ENCODE measurements around the gene KDM4B. TPM values are rescaled to one million over a fixed set of nuclear protein-coding genes. Genes with fewer than 3 reads are reported as not detected.
A peak's percentile ranks its signal among the peaks of the same experiment; 100 is the strongest.

KDM4B gene
- total RNA-seq, 1 donor from 2014 or later = 39.0 TPM

- Histone ChIP-seq H3K27me3 (no peaks in the 10 kb centered on the region), H3K9me3 (no peaks in the 10 kb centered on the region), H3K27ac (no peak overlapping the region), H3K4me1 (no peaks in the 10 kb centered on the region), H3K4me3 (no peak overlapping the region), H3K36me3 (peaks cover 14% of the 10 kb centered on the region)
- ATAC-seq (no peak), DNase-seq (no peak)
- intact Hi-C loops (cut with DNase I) = no loop called here
- no peak for TF ChIP-seq CTCF (IDR thresholded peaks at IDR 0.05)
Observed at GRCh38 chr19:5000120-5000611, 31.3 kb downstream of the KDM4B start.

- intact Hi-C loops (cut with DNase I) = no loop called here
- Histone ChIP-seq H3K27ac (no peak overlapping the region), H3K4me1 (no peaks in the 10 kb centered on the region), H3K9me3 (no peaks in the 10 kb centered on the region), H3K4me3 (no peak overlapping the region), H3K36me3 (peaks cover 4% of the 10 kb centered on the region), H3K27me3 (no peaks in the 10 kb centered on the region)
- peak; percentile 59 for TF ChIP-seq CTCF (IDR thresholded peaks at IDR 0.05)
- peak; percentile 50 for ATAC-seq
- DNase-seq = no peak
Observed at GRCh38 chr19:5001615-5002014, 32.7 kb downstream of the KDM4B start.

GRCh38 chr19:5002143-5002542, 33.2 kb downstream of the KDM4B start:
- TF ChIP-seq CTCF (IDR thresholded peaks at IDR 0.05) = no peak
- no peaks in the 10 kb centered on the region for H3K27me3 ChIP-seq
- H3K36me3 ChIP-seq = no peaks in the 10 kb centered on the region
- intact Hi-C loops (cut with DNase I) = no loop called here
- no peak overlapping the region for H3K4me3 ChIP-seq
- no peak for ATAC-seq
- H3K27ac ChIP-seq = no peak overlapping the region
- no peak for DNase-seq
- H3K4me1 ChIP-seq = no peaks in the 10 kb centered on the region
- H3K9me3 ChIP-seq = no peaks in the 10 kb centered on the region

- intact Hi-C loops (cut with DNase I) = no loop called here
- Histone ChIP-seq H3K9me3 (no peaks in the 10 kb centered on the region), H3K4me1 (no peaks in the 10 kb centered on the region), H3K27ac (no peak overlapping the region), H3K36me3 (no peaks in the 10 kb centered on the region), H3K27me3 (no peaks in the 10 kb centered on the region), H3K4me3 (no peak overlapping the region)
- ATAC-seq (no peak), DNase-seq (no peak)
- TF ChIP-seq CTCF (IDR thresholded peaks at IDR 0.05) = no peak
Observed at GRCh38 chr19:5003781-5004180, 34.9 kb downstream of the KDM4B start.

- TF ChIP-seq CTCF (IDR thresholded peaks at IDR 0.05) = no peak
- H3K36me3 ChIP-seq = no peaks in the 10 kb centered on the region
- H3K9me3 ChIP-seq = no peaks in the 10 kb centered on the region
- no peak overlapping the region for H3K27ac ChIP-seq
- DNase-seq (no peak), ATAC-seq (no peak)
- H3K4me3 ChIP-seq = no peak overlapping the region
- intact Hi-C loops (cut with DNase I) = no loop called here
- no peaks in the 10 kb centered on the region for H3K27me3 ChIP-seq
- no peaks in the 10 kb centered on the region for H3K4me1 ChIP-seq
Observed at GRCh38 chr19:5005096-5005495, 36.2 kb downstream of the KDM4B start.

- Histone ChIP-seq H3K27me3 (no peaks in the 10 kb centered on the region), H3K4me1 (no peaks in the 10 kb centered on the region), H3K27ac (no peak overlapping the region), H3K36me3 (no peaks in the 10 kb centered on the region), H3K4me3 (no peak overlapping the region), H3K9me3 (no peaks in the 10 kb centered on the region)
- DNase-seq (no peak), ATAC-seq (no peak)
- no peak for TF ChIP-seq CTCF (IDR thresholded peaks at IDR 0.05)
- intact Hi-C loops (cut with DNase I) = no loop called here
Observed at GRCh38 chr19:5006201-5006600, 37.3 kb downstream of the KDM4B start.

Data from upper lobe of right lung (tissue), 1 donor.